ENCODE results near the gene KDM7A.

- no peak for TF ChIP-seq CTCF (IDR thresholded peaks at IDR 0.05)
- TF ChIP-seq EP300 (IDR thresholded peaks at IDR 0.05) = no peak
- TF ChIP-seq POLR2A (IDR thresholded peaks at IDR 0.05) = no peak
Measured at GRCh38 chr7:140218656-140219055, 41.9 kb upstream of the KDM7A start.

All from tibial nerve (tissue), 4 donors.